HEK293 (cell line): Measurements from ENCODE around the gene KIAA0232.

Experiments used
- MEIS1 ChIP-seq: sonication (generic); formaldehyde crosslinking; IDR thresholded peaks from 2 replicates; pipeline ENCODE4 v1.8.1; 2022; ENCODE audit warnings: missing genetic modification reagents, mild to moderate bottlenecking, borderline replicate concordance
- SALL2 ChIP-seq: fragments of 450-650 bp; formaldehyde crosslinking; IDR thresholded peaks from 2 replicates; pipeline ENCODE4 v1.5.0; 2017; ENCODE audit warnings: missing biosample characterization, mild to moderate bottlenecking, missing genetic modification characterization, borderline replicate concordance
- YY1 ChIP-seq: fragments of 450-650 bp; formaldehyde crosslinking; IDR thresholded peaks from 2 replicates; pipeline ENCODE4 v1.5.1; 2018; ENCODE audit warnings: missing biosample characterization, missing genetic modification characterization
- ZBTB17 ChIP-seq: fragments of 450-650 bp; formaldehyde crosslinking; IDR thresholded peaks from 2 replicates; pipeline ENCODE4 v1.5.1; 2016; ENCODE audit warnings: missing biosample characterization, missing genetic modification characterization
- ZNF132 ChIP-seq: fragments of 450-650 bp; formaldehyde crosslinking; IDR thresholded peaks from 2 replicates; pipeline ENCODE4 v1.5.1; 2017; ENCODE audit warnings: missing biosample characterization, missing genetic modification characterization, borderline replicate concordance
- ZNF184 ChIP-seq: fragments of 450-650 bp; IDR thresholded peaks from 2 replicates; pipeline ENCODE4 v1.5.1; 2018; ENCODE audit warnings: missing biosample characterization, mild to moderate bottlenecking, missing genetic modification characterization
- ZNF274 ChIP-seq, 2 experiments: fragments of 200-500 bp in 1 of 2; fragments of 450-650 bp in 1 of 2; sonication (Bioruptor generic) in 1 of 2; formaldehyde crosslinking in 1 of 2; IDR thresholded peaks; 2 replicates each; pipeline versions ENCODE4 v1.5.1 to v1.6.1; 2014 to 2016; ENCODE audit warnings: borderline replicate concordance in 1 of 2, inconsistent platforms in 1 of 2, low read length in 1 of 2, missing biosample characterization in 1 of 2, missing genetic modification characterization in 1 of 2
- ZNF404 ChIP-seq: fragments of 450-650 bp; formaldehyde crosslinking; IDR thresholded peaks from 2 replicates; pipeline ENCODE4 v1.5.1; 2017; ENCODE audit warnings: missing biosample characterization, missing genetic modification characterization
- ZNF530 ChIP-seq: fragments of 450-650 bp; formaldehyde crosslinking; IDR thresholded peaks from 2 replicates; pipeline ENCODE4 v1.5.1; 2016; ENCODE audit warnings: low read depth, missing biosample characterization, missing genetic modification characterization
- ZNF585B ChIP-seq: fragments of 450-650 bp; formaldehyde crosslinking; IDR thresholded peaks from 2 replicates; pipeline ENCODE4 v1.5.1; 2016; ENCODE audit warnings: missing biosample characterization, missing genetic modification characterization
- ZNF664 ChIP-seq: fragments of 450-650 bp; formaldehyde crosslinking; IDR thresholded peaks from 2 replicates; pipeline ENCODE4 v1.5.1; 2016; ENCODE audit warnings: missing biosample characterization, missing genetic modification characterization
- ZNF747 ChIP-seq: fragments of 450-650 bp; formaldehyde crosslinking; IDR thresholded peaks from 2 replicates; pipeline ENCODE4 v1.5.1; 2016; ENCODE audit warnings: missing biosample characterization, missing genetic modification characterization
- ZNF776 ChIP-seq: fragments of 450-650 bp; formaldehyde crosslinking; IDR thresholded peaks from 2 replicates; pipeline ENCODE4 v1.5.0; 2017; ENCODE audit warnings: missing biosample characterization, missing genetic modification characterization, borderline replicate concordance
- TF ChIP-seq, protein P1 (sequence below): fragments of 450-650 bp; formaldehyde crosslinking; IDR thresholded peaks from 2 replicates; pipeline ENCODE4 v1.5.1; 2016; ENCODE audit warnings: missing biosample characterization, missing genetic modification characterization

DNA sequence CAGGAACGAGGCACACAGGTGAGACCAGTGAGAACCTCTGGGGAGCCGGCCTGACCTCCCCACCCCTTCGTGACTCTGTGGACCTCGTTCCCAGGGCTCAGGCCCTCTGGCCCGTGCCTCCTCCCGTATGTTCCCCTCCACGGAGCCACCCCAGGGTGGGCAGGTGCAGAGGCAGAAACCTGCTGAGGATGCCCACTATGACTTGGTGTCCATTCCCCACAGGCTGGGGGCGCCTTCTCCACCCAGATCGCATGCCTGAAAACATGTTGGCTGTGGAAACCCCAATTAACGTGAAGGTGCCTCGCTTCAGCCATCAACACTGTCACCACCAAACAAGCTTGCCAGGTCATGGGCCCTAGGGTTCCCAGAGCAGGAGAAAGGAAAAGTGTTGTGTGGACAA lies 39.5 kb upstream of the KIAA0232 start:
- TF ChIP-seq ZNF585B (tag by site-specific recombination), result no peak
- TF ChIP-seq, protein P1, sequence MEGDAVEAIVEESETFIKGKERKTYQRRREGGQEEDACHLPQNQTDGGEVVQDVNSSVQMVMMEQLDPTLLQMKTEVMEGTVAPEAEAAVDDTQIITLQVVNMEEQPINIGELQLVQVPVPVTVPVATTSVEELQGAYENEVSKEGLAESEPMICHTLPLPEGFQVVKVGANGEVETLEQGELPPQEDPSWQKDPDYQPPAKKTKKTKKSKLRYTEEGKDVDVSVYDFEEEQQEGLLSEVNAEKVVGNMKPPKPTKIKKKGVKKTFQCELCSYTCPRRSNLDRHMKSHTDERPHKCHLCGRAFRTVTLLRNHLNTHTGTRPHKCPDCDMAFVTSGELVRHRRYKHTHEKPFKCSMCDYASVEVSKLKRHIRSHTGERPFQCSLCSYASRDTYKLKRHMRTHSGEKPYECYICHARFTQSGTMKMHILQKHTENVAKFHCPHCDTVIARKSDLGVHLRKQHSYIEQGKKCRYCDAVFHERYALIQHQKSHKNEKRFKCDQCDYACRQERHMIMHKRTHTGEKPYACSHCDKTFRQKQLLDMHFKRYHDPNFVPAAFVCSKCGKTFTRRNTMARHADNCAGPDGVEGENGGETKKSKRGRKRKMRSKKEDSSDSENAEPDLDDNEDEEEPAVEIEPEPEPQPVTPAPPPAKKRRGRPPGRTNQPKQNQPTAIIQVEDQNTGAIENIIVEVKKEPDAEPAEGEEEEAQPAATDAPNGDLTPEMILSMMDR (tag by site-specific recombination), result no peak
- no peak for TF ChIP-seq ZNF776 (tag by site-specific recombination)
- no peak for TF ChIP-seq MEIS1 (CRISPR knock-in tag)
- TF ChIP-seq ZBTB17 (tag by site-specific recombination), result no peak
- no peak for TF ChIP-seq ZNF747
- no peak for TF ChIP-seq SALL2 (tag by site-specific recombination)
- TF ChIP-seq ZNF404, result no peak
- TF ChIP-seq ZNF184, result no peak
- TF ChIP-seq ZNF664 (tag by site-specific recombination), result no peak
- TF ChIP-seq ZNF530 (tag by site-specific recombination), result no peak
- no peak for TF ChIP-seq YY1 (tag by site-specific recombination)
- TF ChIP-seq ZNF274 (IDR thresholded peaks at IDR 0.05; ENCODE audit: low read length), result no peak
- no peak for TF ChIP-seq ZNF274 (tag by site-specific recombination; IDR thresholded peaks at IDR 0.05; ENCODE audit: borderline replicate concordance)
- no peak for TF ChIP-seq ZNF132 (tag by site-specific recombination)
